Measurements from ENCODE around the gene MPV17L.
"Not testable (repeated sequence)": the region's sequence is repeated elsewhere in the genome, so short reads cannot be mapped to it uniquely, and the experiment has no call there.

The MPV17L gene

DNA sequence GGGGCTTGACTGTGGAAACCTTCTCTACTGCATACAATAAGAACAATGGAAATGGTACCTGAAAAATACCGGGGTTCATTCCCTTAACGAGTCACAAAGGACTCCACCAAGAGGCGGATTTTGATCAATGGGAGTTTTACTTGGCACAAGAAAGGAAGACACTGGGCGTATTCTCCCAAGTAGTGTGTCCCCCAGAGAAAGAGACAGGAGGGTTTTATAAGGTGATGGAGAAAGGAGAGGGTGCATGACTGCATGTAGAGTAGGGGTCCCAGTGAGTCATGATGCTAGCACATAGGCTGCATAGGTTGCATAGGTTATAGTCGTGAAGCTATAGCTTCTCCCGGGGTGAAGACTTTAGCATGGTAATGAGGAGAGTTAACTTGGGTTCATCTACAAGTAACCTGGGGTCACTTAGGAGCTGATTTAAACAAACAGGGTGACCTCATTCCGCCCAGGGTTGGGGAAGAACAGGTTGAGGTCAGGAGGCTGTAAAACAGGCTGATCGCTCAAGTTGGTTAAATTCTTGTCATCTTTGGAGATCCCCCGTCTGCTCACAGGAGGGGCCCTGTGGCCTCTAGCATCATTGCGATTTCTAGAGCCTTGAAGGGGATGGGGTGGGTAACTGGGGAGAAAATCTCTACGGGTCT lies 1.5 kb downstream of the MPV17L start:
- H3K4me1 ChIP-seq (ENCODE audit: control insufficient read depth, insufficient read depth, low read length): no peaks in the 10 kb centered on the region
- H3K9ac ChIP-seq (ENCODE audit: low read length): no peak overlapping the region
- H3K27me3 ChIP-seq (ENCODE audit: control insufficient read depth, insufficient read depth, low read length): no peaks in the 10 kb centered on the region
- no peaks in the 10 kb centered on the region for H3K36me3 ChIP-seq (ENCODE audit: control insufficient read depth, insufficient read depth, low read length)
- no peaks in the 10 kb centered on the region for H3K9me3 ChIP-seq (ENCODE audit: control insufficient read depth, low read length)
- H3K4me3 ChIP-seq (ENCODE audit: low read length): no peak overlapping the region

DNA sequence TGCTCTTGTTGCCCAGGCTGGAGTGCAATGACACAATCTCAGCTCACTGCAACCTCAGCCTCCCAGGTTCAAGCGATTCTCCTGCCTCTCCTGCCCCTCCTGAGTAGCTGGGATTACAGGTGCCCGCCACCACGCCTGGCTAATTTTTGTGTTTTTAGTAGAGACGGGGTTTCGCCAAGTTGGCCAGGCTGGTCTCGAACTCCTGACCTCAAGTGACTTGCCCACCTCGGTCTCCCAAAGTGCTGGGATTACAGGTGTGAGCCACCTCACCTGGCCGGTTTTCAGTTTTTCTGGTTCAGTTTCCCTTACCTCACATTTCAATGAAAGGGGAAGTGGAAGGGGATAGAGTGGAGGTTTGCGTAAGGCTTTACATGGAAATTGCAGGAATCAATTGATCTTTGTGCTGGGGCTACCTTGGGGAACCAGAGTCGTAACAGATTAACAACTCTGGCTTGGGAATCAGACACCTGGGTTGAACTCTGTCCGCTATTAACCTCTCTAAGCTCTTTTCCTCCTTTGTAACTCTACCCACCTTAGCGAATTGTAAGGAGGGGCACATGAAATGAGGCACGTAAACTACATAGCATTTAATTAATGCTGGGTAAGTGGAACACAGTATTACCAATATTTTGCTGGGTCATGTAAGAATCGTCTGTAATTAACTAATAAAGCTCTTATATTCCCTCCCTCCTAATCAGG lies 3.2 kb downstream of the MPV17L start:
- H3K4me3 ChIP-seq (ENCODE audit: low read length): no peak overlapping the region
- no peaks in the 10 kb centered on the region for H3K36me3 ChIP-seq (ENCODE audit: control insufficient read depth, insufficient read depth, low read length)
- no peaks in the 10 kb centered on the region for H3K4me1 ChIP-seq (ENCODE audit: control insufficient read depth, insufficient read depth, low read length)
- H3K9me3 ChIP-seq (ENCODE audit: control insufficient read depth, low read length): no peaks in the 10 kb centered on the region
- H3K27me3 ChIP-seq (ENCODE audit: control insufficient read depth, insufficient read depth, low read length): no peaks in the 10 kb centered on the region
- H3K9ac ChIP-seq (ENCODE audit: low read length): no peak overlapping the region

DNA sequence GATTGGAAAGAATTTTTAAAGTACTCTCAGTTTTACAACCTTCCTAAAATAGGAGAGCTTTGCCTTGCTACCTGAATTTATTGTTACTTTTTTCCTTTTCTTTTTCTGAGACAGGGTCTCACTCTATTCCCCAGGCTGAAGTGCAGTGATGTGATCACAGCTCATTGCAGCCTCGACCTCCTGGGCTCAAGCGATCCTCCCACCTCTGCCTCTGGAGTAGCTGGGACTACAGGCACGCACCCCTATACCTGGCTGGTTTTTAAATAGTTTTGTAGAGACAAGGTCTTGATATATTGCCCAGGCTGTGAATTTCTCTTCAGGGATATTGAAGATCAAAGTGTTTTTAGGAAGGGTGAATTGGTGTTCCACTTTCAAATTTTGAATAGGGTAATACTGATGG lies 3.8 kb downstream of the MPV17L start:
- no peaks in the 10 kb centered on the region for H3K36me3 ChIP-seq (ENCODE audit: control insufficient read depth, insufficient read depth, low read length)

DNA sequence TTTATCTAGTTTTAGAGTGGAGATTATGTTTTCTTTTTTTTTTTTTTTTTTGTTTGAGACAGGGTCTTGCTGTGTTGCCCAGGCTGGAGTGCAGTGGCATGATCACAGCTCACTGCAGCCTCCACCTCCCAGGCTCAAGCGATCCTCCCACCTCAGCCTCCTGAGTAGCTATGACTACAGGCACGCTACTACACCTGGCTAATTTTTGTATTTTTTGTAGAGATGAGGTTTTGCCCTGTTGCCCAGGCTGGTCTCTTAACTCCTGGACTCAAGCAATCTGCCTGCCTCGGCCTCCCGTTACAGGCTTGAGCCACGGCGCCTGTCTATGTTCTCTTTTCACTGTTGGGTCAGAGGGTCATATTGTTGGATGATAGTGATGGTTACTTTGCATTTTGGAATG lies 4.8 kb downstream of the MPV17L start:
- H3K27me3 ChIP-seq (ENCODE audit: control insufficient read depth, insufficient read depth, low read length); H3K9me3 ChIP-seq (ENCODE audit: control insufficient read depth, low read length); H3K4me3 ChIP-seq (ENCODE audit: low read length); H3K9ac ChIP-seq (ENCODE audit: low read length); H3K4me1 ChIP-seq (ENCODE audit: control insufficient read depth, insufficient read depth, low read length); H3K36me3 ChIP-seq (ENCODE audit: control insufficient read depth, insufficient read depth, low read length): not testable (repeated sequence)

More for the DNA sequence above, 3.8 kb downstream of the MPV17L start:
- Histone ChIP-seq H3K27me3 (ENCODE audit: control insufficient read depth, insufficient read depth, low read length) (no peaks in the 10 kb centered on the region), H3K4me1 (ENCODE audit: control insufficient read depth, insufficient read depth, low read length) (no peaks in the 10 kb centered on the region), H3K4me3 (ENCODE audit: low read length) (no peak overlapping the region), H3K9me3 (ENCODE audit: control insufficient read depth, low read length) (no peaks in the 10 kb centered on the region), H3K9ac (ENCODE audit: low read length) (no peak overlapping the region)

DNA sequence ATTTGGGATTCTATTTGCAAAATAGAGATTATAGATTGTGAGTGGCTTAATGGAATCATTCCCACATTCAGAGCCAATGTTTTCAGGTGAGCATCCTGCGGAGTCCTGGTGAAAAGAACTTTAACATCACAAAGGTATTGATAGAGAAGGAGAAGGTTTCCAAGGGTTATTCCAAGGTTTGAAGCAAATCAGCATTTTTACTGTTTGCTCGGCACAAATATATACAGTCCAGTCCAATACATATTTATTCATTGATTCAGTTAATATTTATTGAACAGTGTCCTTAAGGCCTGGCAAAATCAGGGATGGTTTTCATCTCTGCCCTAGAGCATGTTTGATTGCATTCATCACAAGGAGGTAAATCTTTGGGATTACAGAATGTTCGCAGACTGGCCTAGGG lies 6.4 kb downstream of the MPV17L start:
- H3K36me3 ChIP-seq (ENCODE audit: control insufficient read depth, insufficient read depth, low read length): no peaks in the 10 kb centered on the region
- no peaks in the 10 kb centered on the region for H3K27me3 ChIP-seq (ENCODE audit: control insufficient read depth, insufficient read depth, low read length)
- no peaks in the 10 kb centered on the region for H3K9me3 ChIP-seq (ENCODE audit: control insufficient read depth, low read length)
- no peaks in the 10 kb centered on the region for H3K4me1 ChIP-seq (ENCODE audit: control insufficient read depth, insufficient read depth, low read length)
- H3K4me3 ChIP-seq (ENCODE audit: low read length): no peak overlapping the region
- no peak overlapping the region for H3K9ac ChIP-seq (ENCODE audit: low read length)

DNA sequence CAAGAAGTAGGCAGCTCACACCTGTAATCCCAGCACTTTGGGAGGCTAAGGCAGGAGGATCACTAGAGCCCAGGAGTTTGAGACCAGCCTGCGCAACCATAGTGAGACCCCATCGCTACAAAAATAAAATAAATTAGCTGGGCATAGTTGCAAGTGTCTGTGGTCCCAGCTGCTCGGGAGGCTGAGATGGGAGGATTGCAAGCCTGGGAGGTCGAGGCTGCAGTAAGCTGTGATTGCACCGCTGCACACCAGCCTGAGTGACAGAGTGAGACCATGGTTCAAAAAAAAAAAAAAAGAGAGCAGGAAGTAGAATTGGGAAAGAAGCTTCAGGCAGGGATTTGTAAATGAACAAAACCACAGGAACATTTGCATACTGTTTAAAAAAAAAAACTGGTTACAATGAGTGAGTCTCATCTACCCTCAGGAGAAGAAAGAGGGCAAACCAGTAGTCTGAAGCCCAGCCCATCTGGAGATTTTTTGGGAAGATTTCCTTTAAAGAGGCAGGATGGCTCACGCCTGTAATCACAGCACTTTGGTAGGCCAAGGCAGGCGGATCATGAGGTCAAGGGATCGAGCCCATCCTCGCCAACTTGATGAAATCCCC lies 7.9 kb downstream of the MPV17L start:
- no peaks in the 10 kb centered on the region for H3K9me3 ChIP-seq (ENCODE audit: control insufficient read depth, low read length)
- no peak overlapping the region for H3K4me3 ChIP-seq (ENCODE audit: low read length)
- no peaks in the 10 kb centered on the region for H3K36me3 ChIP-seq (ENCODE audit: control insufficient read depth, insufficient read depth, low read length)

DNA sequence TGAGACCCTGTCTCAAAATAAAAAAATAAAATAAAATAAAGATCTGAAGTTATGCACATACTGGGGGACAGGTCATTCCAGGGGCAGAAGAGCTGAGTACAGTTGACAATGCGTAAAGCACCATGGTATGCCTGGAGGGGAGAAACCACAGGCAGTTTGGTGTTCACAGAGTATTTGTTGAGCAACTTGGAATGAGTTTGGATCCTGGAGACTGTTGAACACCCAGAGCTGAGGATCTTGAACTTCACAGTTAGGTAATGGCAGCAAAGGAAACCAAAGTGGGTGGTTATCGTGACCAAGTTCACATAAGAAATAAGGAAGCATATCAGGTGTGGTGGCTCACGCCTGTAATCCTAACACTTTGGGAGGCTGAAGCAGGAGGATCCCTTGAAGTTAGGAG lies 8.5 kb downstream of the MPV17L start:
- not testable (repeated sequence) for H3K27me3 ChIP-seq (ENCODE audit: control insufficient read depth, insufficient read depth, low read length); H3K9ac ChIP-seq (ENCODE audit: low read length); H3K4me3 ChIP-seq (ENCODE audit: low read length); H3K9me3 ChIP-seq (ENCODE audit: control insufficient read depth, low read length); H3K4me1 ChIP-seq (ENCODE audit: control insufficient read depth, insufficient read depth, low read length); H3K36me3 ChIP-seq (ENCODE audit: control insufficient read depth, insufficient read depth, low read length)

More for the DNA sequence above, 7.9 kb downstream of the MPV17L start:
- Histone ChIP-seq H3K27me3 (ENCODE audit: control insufficient read depth, insufficient read depth, low read length) (no peaks in the 10 kb centered on the region), H3K9ac (ENCODE audit: low read length) (no peak overlapping the region), H3K4me1 (ENCODE audit: control insufficient read depth, insufficient read depth, low read length) (no peaks in the 10 kb centered on the region)

DNA sequence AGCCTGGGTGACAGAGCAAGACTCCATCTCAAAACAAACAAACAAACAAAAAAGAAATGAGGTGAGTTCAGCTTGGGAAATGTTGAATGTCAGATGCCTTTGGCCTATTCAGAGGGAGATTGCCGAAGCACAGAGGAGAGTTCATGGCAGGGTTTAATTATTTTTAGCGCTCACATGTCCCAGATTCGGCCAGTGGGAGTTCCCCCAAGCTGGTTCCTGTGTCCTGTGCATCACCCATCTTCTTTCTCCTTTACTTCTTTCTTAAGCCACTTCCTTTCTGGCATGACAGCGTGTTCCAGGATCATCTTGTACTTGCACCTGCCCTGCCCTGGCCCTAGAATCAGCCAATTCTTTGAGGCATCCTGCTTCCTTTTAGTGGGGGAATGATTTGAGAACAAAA lies 9.2 kb downstream of the MPV17L start:
- no peak overlapping the region for H3K9ac ChIP-seq (ENCODE audit: low read length)
- no peaks in the 10 kb centered on the region for H3K9me3 ChIP-seq (ENCODE audit: control insufficient read depth, low read length)
- no peaks in the 10 kb centered on the region for H3K27me3 ChIP-seq (ENCODE audit: control insufficient read depth, insufficient read depth, low read length)
- H3K4me3 ChIP-seq (ENCODE audit: low read length): no peak overlapping the region
- no peaks in the 10 kb centered on the region for H3K36me3 ChIP-seq (ENCODE audit: control insufficient read depth, insufficient read depth, low read length)
- H3K4me1 ChIP-seq (ENCODE audit: control insufficient read depth, insufficient read depth, low read length): no peaks in the 10 kb centered on the region

DNA sequence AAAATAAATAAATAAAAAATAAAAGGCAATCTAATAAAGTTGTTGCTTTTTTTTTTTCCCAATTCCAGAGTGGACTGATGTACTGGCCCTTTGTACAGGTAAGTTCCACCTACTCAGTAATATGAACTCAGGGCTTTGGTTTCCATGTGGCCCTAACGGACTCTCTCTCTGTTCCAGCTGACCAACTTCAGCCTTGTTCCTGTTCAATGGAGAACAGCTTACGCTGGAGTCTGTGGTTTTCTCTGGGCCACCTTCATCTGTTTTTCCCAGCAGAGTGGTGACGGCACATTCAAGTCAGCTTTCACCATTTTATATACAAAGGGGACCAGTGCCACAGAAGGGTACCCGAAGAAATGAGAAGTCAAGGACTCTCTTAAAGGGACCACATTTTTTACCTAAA lies 12.2 kb downstream of the MPV17L start:
- H3K27me3 ChIP-seq (ENCODE audit: control insufficient read depth, insufficient read depth, low read length); H3K9me3 ChIP-seq (ENCODE audit: control insufficient read depth, low read length); H3K4me1 ChIP-seq (ENCODE audit: control insufficient read depth, insufficient read depth, low read length); H3K36me3 ChIP-seq (ENCODE audit: control insufficient read depth, insufficient read depth, low read length); H3K9ac ChIP-seq (ENCODE audit: low read length); H3K4me3 ChIP-seq (ENCODE audit: low read length): not testable (repeated sequence)

DNA sequence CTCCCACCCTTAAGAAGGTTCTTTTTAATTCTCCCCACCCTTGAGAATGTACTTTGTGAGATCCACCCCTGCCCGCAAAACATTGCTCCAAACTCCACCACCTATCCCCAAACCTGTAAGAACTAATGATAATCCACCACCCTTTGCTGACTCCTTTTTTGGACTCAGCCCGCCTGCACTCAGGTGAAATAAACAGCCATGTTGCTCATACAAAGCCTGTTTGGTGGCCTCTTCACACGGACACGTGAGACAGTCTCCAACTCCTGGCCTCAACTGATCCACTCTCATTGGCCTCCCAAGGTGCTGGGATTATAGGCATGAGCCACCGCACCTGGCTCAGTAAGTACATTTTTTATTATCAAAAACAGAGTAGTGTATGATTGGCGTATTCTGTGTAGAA lies 13.9 kb downstream of the MPV17L start:
- not testable (repeated sequence) for H3K36me3 ChIP-seq (ENCODE audit: control insufficient read depth, insufficient read depth, low read length); H3K9me3 ChIP-seq (ENCODE audit: control insufficient read depth, low read length); H3K27me3 ChIP-seq (ENCODE audit: control insufficient read depth, insufficient read depth, low read length); H3K4me3 ChIP-seq (ENCODE audit: low read length); H3K9ac ChIP-seq (ENCODE audit: low read length); H3K4me1 ChIP-seq (ENCODE audit: control insufficient read depth, insufficient read depth, low read length)

DNA sequence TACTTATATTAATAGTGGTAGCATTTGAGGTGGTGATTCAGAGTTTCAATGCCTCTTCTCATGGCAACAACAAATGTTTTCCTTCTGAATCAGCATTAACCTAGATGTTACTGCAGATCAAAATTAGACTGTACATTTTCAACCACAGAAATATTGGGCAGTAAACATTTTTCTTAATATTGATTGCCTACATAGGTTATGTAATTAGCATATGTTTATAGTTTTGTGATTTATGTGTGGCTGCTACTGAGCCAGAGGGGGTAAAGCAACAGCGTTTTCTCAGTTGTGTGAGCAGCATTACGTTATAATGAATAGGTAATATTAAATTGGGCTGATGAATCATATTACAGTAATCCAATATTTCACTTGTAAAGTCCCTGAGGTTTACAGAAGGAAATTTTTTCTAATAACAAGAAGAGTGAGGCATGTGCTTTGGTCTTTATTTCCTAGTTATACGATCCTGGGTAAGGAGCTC lies 20.0 kb downstream of the MPV17L start:
- Histone ChIP-seq H3K9ac (ENCODE audit: low read length) (no peak overlapping the region), H3K27me3 (ENCODE audit: control insufficient read depth, insufficient read depth, low read length) (no peaks in the 10 kb centered on the region), H3K9me3 (ENCODE audit: control insufficient read depth, low read length) (no peaks in the 10 kb centered on the region), H3K4me1 (ENCODE audit: control insufficient read depth, insufficient read depth, low read length) (no peaks in the 10 kb centered on the region), H3K4me3 (ENCODE audit: low read length) (no peak overlapping the region), H3K36me3 (ENCODE audit: control insufficient read depth, insufficient read depth, low read length) (no peaks in the 10 kb centered on the region)

DNA sequence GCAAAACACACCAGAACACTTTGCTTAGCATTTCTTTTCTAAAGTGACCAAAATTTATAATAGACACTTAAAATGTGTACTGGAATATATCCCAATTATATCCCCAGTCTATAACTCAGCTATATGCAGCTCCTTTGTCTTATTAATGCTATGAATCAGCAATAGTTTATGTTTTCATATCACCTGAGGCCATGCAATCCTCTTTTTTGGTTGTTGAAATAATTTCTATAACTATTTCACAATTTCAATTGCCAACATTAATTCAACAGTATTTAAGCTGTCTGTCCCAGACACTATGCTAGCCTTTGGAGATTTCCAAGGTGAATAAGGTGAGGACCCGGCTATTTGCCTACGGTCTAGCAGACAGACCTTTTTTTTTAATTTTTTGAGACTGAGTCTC lies 21.6 kb downstream of the MPV17L start:
- peaks cover 3% of the 10 kb centered on the region for H3K4me1 ChIP-seq (ENCODE audit: control insufficient read depth, insufficient read depth, low read length)
- H3K4me3 ChIP-seq (ENCODE audit: low read length): no peak overlapping the region
- H3K27me3 ChIP-seq (ENCODE audit: control insufficient read depth, insufficient read depth, low read length): no peaks in the 10 kb centered on the region
- H3K9me3 ChIP-seq (ENCODE audit: control insufficient read depth, low read length): no peaks in the 10 kb centered on the region
- H3K36me3 ChIP-seq (ENCODE audit: control insufficient read depth, insufficient read depth, low read length): no peaks in the 10 kb centered on the region
- H3K9ac ChIP-seq (ENCODE audit: low read length): no peak overlapping the region

Data from mucosa of stomach (tissue), 1 donor.